Testis (tissue), 3 donors: ENCODE measurements around the gene TNN. TPM values are rescaled to one million over a fixed set of nuclear protein-coding genes. Genes with fewer than 3 reads are reported as not detected.

Experiments used
- DNase-seq: peaks from one replicate; pipeline ENCODE4 v3.0.0-alpha.2; 2019
- H3K27ac ChIP-seq, 2 donors: fragments of 200-600 bp; sonication (generic); one replicate each; pipeline ENCODE4 v1.5.1; 2019
- H3K27me3 ChIP-seq: fragments of 200-600 bp; sonication (generic); one replicate; pipeline ENCODE4 v1.5.1; 2019
- H3K36me3 ChIP-seq: fragments of 200-600 bp; sonication (generic); one replicate; pipeline ENCODE4 v1.5.1; 2017; ENCODE audit warnings: low read depth; ENCODE audit errors: missing control alignments
- H3K4me1 ChIP-seq: fragments of 200-600 bp; sonication (generic); one replicate; pipeline ENCODE4 v1.5.1; 2019
- H3K4me3 ChIP-seq, 2 donors: fragments of 200-600 bp; sonication (generic); one replicate each; pipeline ENCODE4 v1.5.1; 2017 to 2019
- H3K9me3 ChIP-seq: fragments of 200-600 bp; sonication (generic); one replicate; pipeline ENCODE4 v1.5.1; 2017
- POLR2A ChIP-seq: fragments of 450-650 bp; IDR thresholded peaks from one replicate; pipeline ENCODE4 v1.6.1; 2017; ENCODE audit warnings: antibody characterized with exemption, mild to moderate bottlenecking, moderate library complexity
- WGBS, 2 donors: methylation state at CpG; one replicate each; pipeline ENCODE4 v1.1.5; 2018; 5-methylcytosine and 5-hydroxymethylcytosine counted together
- intact Hi-C: fragments of 100-400 bp; cut with DNase I; formaldehyde crosslinking; loops from one replicate; pipeline ENCODE4 v1.15.1; 2023; ENCODE audit warnings: low total_unique reads
- polyA plus RNA-seq: library from polyadenylated mRNA; stranded (reverse); fragments of 350-450 nt; fragmentation: Illumina TruSeq; extraction: RNeasy Lipid Tissue Mini Kit (QIAGEN cat#74804); gene quantifications from one replicate; pipeline ENCODE4 v1.2.3, GENCODE V29; 2014; ENCODE audit warnings: low read depth, low replicate concordance; ENCODE audit not compliant: insufficient read depth
- total RNA-seq, 2 donors: library from RNA; depleted of rRNA; stranded (reverse); fragments of >200 nt; gene quantifications; one replicate each; pipeline ENCODE4 v1.2.3, GENCODE V29; 2016
- TF ChIP-seq, protein P1 (sequence below), 3 experiments: fragments of 450-650 bp in 2 of 3; fragments of 200-600 bp in 1 of 3; sonication (generic) in 1 of 3; IDR thresholded peaks; one replicate each; pipeline ENCODE4 v1.5.1; 2016 to 2019; ENCODE audit warnings: antibody characterized with exemption in 3 of 3, mild to moderate bottlenecking in 2 of 3, moderate library complexity in 1 of 3

The TNN gene
- total and polyA plus RNA-seq, 3 donors from 2014 or later, result 0.16 to 0.37 (median 0.22) TPM

DNA sequence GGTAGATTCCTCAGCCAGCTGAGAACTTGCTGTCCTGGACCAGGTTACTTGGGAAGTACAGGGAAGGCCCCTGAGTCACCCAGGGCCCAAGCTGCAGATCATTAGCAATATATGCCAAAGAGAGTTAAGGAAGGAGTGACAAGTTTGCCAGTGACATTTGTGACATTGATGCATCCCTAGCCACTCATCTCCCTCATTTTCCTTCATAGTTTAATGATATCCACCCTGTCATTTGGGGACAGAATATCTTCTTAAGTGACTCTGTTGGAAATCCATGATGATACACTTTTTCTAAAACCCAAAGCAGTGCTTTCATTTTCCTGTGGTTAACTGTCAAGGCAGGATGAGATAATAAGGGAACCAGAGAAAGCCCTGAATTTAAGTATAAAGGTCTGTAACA lies 3.2 kb downstream of the TNN start:
- Histone ChIP-seq H3K36me3 (no peaks in the 10 kb centered on the region), H3K9me3 (no peaks in the 10 kb centered on the region), H3K4me3 (no peak overlapping the region), H3K27me3 (no peaks in the 10 kb centered on the region), H3K27ac (no peak overlapping the region), H3K4me1 (no peaks in the 10 kb centered on the region)
- TF ChIP-seq, protein P1, sequence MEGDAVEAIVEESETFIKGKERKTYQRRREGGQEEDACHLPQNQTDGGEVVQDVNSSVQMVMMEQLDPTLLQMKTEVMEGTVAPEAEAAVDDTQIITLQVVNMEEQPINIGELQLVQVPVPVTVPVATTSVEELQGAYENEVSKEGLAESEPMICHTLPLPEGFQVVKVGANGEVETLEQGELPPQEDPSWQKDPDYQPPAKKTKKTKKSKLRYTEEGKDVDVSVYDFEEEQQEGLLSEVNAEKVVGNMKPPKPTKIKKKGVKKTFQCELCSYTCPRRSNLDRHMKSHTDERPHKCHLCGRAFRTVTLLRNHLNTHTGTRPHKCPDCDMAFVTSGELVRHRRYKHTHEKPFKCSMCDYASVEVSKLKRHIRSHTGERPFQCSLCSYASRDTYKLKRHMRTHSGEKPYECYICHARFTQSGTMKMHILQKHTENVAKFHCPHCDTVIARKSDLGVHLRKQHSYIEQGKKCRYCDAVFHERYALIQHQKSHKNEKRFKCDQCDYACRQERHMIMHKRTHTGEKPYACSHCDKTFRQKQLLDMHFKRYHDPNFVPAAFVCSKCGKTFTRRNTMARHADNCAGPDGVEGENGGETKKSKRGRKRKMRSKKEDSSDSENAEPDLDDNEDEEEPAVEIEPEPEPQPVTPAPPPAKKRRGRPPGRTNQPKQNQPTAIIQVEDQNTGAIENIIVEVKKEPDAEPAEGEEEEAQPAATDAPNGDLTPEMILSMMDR (IDR thresholded peaks at IDR 0.05), result no peak
- TF ChIP-seq POLR2A, result no peak
- no peak for DNase-seq
- intact Hi-C loops, result no loop called here

DNA sequence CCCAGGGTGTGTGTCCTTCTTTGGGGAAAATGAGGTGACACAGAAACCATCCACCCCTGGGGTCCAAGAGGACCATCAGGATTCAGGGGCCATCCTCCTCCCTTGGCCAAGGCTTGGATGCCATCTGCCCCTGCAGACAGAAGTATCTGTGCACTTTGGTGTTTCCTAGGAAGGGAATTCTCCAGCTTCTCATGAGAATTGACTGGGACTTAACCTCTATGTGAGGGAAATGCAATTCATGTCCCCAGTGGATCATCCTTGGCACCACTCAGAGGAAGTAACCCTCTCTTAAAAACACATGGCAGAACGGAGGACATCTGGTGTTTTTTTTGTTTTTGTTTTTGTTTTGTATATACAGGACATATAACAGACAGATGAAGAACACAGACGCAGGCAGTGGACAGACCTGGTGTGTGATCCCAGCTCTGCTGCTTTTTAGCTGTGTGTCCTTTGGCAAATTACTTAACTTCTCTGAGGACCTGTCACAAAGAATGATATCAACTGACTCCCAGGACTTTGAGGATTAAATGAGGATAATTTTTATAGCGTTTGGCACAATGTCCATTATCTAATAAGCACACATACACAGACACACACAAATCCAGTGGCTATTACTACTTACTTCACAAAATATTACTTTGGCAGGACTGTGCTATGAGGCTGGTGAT lies 3.8 kb downstream of the TNN start:
- WGBS, 2 donors, result 65 to 73% methylated on average over 3 of the region's 3 CpGs
- intact Hi-C loops, result no loop called here
- Histone ChIP-seq H3K27ac (no peak overlapping the region), H3K27me3 (no peaks in the 10 kb centered on the region), H3K4me3 (no peak overlapping the region), H3K9me3 (no peaks in the 10 kb centered on the region), H3K36me3 (no peaks in the 10 kb centered on the region), H3K4me1 (no peaks in the 10 kb centered on the region)
- TF ChIP-seq POLR2A, result no peak
- TF ChIP-seq, protein P1 (IDR thresholded peaks at IDR 0.05), result no peak
- no peak for DNase-seq

DNA sequence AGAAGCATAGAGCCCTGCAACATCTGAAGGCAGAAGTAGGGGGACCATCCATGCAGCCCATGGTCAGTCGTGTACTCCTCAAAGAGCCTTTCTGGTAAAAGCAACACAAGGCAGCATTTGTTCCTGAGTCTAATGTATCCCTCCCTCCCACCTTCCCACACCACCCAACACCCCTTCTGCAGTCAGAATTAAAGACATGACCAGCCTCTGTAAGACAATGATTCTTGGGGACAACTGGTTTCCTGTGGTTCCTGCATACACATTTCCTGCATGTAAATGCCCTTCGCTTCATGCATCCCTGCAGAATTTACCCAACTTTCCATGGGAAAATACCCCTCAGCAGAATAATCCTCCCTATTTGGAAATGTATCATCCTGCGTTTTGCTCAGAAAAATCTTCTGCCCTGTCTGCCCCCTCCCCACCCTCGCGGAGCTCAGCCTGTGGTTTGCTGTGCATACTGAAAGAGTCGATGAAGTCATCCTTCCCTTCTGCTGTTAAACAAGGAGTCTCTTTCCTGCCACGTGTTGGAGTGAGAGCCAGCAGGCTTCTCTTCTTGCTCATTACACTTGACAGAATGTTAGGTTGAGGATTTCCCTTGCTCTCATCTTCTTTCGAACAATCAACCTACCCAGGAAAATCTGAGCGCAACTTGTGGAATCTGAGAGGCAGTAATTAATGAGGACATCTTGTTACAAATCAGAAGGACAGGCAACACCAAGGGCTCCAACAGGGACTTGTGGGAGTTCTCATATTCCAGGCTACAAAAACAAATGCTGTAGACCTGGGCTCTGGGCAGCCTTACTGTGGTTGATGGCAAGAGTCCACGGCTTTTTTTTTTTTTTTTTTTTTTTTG lies 4.7 kb downstream of the TNN start:
- WGBS, 2 donors, result 29 to 32% methylated on average over 10 of the region's 10 CpGs
- no peak overlapping the region for H3K4me3 ChIP-seq
- no peaks in the 10 kb centered on the region for H3K9me3 ChIP-seq
- no peaks in the 10 kb centered on the region for H3K4me1 ChIP-seq
- peak; percentile 42 for DNase-seq
- TF ChIP-seq, protein P1 (IDR thresholded peaks at IDR 0.05), result no peak
- no peak for TF ChIP-seq POLR2A
- no peaks in the 10 kb centered on the region for H3K27me3 ChIP-seq
- H3K27ac ChIP-seq, result no peak overlapping the region
- H3K36me3 ChIP-seq, result no peaks in the 10 kb centered on the region
- intact Hi-C loops, result no loop called here

DNA sequence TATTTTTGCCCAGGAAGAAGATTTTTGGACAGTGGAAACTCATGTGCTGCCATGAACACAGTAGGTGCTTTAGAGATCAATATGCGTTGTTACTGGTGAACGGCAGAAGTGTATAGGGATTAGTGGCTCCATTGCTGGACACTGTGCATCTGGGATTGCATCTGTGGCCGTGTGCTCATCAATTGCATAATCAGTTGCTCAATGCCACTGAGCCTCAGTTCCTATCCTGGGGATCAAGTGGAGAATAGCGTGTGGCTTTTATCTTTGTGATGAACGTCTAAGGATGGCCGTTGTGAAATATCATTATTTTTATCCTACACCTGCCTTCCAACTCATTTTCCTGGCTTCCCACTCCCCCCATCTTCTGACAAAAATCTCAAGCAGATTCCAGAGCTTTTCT lies 5.4 kb downstream of the TNN start:
- Histone ChIP-seq H3K36me3 (no peaks in the 10 kb centered on the region), H3K4me3 (no peak overlapping the region), H3K9me3 (no peaks in the 10 kb centered on the region), H3K27ac (no peak overlapping the region), H3K4me1 (no peaks in the 10 kb centered on the region), H3K27me3 (no peaks in the 10 kb centered on the region)
- 43 to 71% methylated on average over 6 of the region's 6 CpGs for WGBS, 2 donors
- intact Hi-C loops, result no loop called here
- no peak for TF ChIP-seq POLR2A
- TF ChIP-seq, protein P1 (IDR thresholded peaks at IDR 0.05), result no peak
- DNase-seq, result no peak
